CD4-positive, alpha-beta T cell treated with Interleukin-1 beta for 1 hour (primary cell): ENCODE data around the gene ELMOD2.
"Not testable (repeated sequence)": the region's sequence is repeated elsewhere in the genome, so short reads cannot be mapped to it uniquely, and the experiment has no call there.

ENCODE experiments used
- DNase-seq, 2 donors: peaks; one replicate each; pipeline ENCODE4 v3.0.0-alpha.2; 2020 to 2022

ELMOD2 gene

DNA sequence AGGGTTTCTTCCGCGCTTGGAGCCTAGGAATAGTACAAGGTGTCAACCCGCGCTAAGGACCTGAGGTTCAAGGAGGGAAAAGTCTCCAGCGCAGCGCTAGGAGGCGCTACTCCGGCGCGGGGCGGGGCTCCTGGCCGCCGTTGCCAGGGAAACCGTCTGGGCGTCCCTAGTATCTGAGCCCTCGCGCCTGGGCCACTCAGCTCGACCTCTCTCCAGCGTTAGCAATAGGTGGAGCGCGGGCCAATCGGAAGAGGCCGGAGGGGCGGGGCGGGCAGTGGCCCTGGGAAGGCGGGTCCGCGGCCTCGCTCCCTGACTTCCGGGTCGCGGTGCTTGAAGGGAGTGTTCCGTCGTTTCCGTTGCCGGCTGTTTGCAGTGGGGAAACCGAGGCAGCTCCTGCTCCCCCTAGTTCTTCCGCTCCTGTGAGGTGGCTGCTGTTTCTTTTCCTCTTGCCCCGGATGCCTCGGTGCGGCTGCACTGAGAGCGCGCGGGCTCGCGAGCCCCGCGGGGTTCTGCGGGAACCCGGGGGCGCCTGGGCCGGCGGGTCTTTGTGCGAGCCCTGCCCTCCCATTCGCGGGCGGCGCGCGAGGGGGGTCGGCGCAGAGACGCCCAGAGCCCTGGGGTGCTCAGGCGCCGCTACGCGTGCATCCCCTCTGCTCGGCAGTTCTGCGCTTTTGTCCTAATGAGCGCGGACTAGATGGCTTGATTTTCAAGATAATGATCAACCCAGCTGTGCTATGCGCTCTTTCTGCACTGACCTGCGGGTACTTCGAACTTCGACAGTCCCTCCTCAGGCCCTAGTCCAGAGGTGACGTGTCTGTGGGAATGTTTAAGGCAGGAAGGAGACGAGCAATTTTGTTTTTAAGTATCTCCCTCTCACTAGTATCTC, at the start of gene ELMOD2:
ELMOD2 (plus strand) TSS at position 312 of the 886 bp plus-strand sequence. CDS start 1,261 bp downstream, outside the sequence.
- DNase-seq: peak; percentile 97 to 98

DNA sequence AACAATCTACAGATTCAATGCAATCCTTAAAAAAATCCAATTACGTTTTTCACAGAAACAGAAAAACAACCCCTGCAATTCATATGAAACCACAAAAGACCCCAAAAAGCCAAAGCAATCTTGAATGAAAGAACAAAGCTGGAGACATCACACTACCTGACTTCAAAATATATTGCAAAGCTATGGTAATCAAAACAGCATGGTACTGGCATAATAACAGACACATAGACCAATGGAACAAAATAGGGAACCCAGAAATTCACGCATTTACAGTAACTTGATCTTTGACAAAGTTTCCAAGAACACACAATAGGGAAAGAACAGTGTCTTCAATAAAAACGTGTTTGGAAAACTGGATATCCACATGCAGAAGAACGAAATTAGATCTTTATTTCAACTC, 40.5 kb upstream of the ELMOD2 start:
- no peak for DNase-seq

DNA sequence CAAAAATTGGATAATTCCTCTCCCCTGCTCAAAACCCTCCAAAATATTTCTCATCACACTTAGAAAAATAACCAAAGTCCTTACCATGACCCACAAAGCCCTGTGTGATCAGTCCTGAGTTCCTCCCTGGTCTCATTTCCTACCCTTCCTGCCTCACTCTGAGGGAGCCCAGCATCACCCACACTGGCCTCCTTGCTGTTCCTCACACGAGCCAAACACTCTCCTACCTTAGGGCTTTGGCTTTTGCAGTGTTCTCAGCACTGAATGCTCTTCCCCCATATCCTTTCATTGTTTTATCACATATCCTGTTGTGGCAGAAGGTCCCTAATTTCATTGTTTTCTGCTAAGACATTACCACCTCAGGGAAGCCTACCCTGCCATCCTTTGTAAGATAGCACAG, 38.0 kb upstream of the ELMOD2 start:
- no peak for DNase-seq

DNA sequence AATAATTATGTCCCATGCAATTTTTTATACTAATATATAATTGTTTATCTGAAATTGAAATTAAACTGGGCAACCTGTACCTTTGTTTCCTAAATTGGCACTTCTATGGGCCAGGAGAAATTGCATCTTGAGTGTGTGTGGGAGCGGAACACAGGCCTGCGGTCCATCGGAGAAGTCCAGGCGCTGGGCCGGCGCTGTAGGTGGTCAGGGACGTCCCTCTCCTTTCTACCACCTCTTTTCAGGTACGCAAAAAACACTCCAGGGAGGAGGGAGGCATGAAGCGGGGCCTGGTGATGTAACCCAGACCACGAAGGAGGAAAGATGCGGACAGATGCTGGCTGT, 26.6 kb upstream of the ELMOD2 start:
- no peak for DNase-seq

DNA sequence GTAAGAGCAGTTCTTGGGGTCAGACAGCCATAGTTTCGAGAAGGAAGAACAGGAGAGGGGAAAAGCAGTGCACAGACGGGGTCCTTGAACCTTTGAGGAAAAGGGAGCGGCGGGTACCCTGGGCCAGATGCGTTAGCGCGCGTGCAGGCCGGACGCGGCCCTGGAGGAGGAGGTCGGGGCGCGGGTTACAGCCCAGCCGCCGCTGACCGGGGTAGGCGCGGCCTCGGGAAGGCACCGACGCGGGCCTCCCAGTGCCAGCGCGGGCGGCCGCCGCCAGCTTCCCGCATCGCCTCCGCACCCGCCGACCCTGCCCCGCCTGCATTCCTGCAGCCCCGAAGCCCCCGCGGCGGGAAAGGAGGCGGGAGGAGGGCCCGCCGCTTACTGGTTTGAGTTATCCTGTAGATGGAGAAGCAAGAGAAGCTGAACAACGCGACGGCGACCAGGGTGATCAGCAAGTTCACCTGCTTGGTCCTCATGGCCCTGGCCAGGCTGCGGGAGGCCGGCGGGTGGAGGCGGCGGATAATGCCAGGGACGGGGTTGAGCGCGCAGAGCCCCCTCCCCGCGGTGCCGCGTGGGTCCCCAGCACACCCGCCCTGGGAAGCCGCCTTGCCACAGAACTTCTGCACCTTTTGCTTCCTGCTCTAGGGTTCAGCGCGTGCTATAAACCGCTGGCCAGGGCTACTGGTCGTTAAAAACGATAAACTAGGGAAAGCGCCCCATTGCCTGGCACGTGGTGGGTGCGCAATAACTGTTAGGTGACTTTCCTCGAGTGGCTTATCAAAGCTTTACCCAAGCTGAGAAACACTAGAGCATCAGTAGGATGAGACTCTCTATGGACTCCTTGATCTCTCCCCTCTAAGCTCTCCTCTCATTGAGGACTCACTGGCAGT, 26.0 kb upstream of the ELMOD2 start, which contains the start of gene MGAT4D:
MGAT4D (minus strand) TSS at position 547 of the 890 bp plus-strand sequence; CDS start at position 476, 71 bp downstream.
- no peak for DNase-seq

- DNase-seq: no peak
Observed at GRCh38 chr4:140499391-140499790, 24.6 kb upstream of the ELMOD2 start.

- no peak for DNase-seq
Observed at GRCh38 chr4:140504261-140504660, 19.7 kb upstream of the ELMOD2 start.

DNA sequence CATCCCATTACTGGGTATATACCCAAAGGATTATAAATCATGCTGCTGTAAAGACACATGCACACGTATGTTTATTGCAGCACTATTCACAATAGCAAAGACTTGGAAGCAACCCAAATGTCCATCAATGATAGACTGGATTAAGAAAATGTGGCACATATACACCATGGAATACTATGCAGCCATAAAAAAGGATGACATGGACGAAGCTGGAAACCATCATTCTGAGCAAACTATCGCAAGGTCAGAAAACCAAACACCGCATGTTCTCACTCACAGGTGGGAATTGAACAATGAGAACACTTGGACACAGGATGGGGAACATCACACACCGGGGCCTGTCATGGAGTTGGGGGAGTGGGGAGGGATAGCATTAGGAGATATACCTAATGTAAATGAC, 10.2 kb upstream of the ELMOD2 start:
- not testable (repeated sequence) for DNase-seq

DNA sequence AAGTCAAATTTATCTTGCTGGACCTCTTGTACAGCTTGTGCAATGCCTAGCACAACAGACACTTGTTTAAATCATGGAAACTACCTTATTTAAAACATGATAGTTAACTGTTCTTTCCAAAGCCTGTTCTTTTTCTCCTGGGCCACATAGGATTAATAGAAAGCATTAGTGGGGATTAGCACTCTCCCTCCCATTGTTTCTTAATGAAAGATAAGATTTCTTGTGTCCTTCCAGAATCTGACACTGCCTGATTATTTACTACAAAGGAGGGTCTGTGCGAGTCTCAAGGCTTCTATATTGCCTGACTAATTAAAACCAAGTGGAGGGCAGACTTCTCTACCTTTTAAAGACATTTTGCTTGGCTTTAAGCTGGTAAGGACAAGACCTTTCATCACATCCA, 8.5 kb upstream of the ELMOD2 start:
- no peak for DNase-seq

DNA sequence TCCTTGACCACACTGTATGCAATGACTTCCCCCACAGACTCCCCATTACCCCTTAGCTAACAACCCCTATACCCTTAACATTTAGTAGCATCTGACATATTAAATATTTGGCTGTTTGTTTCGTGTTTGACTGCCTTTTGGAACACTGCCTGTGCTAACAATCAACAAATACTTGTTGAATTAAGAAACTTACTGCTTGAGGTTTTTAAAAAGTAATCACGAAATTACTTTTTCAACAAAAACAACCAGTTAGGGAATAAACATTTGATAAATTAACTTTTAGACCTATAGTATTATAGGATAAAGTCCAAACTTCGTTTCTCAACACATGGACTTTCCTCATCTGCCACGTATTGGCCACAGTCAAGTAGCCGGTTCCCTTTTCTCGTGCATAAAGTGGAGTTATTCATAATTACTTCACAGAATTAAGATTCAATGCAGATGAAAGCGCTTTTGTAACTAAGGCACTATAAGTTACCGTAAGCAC, 555 bp upstream of the ELMOD2 start:
- no peak for DNase-seq

- DNase-seq: no peak
Observed at GRCh38 chr4:140529434-140529833, 5.5 kb downstream of the ELMOD2 start.

DNA sequence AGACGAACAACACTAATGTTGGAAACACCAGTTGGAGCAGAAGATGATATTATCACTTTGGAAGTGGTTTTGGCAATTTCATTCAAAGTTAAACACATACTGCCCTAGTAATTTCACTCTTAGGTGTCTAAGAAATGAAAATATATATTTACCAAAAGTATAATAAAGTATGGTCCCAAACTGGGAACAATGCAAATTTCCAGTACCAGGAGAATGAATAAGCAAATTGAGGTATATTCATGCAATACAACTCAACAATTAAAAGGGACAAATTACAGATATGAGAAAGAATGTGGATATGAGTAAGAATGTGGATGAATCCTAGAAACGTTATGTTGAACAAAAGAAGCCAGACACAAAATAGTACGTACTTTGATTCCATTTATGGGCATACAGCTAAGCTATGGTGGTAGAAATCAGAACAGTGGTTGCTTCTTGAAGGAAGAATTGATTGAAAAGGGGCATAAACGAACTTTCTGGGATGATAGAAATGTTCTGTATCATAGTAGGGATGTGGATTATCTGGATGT, 10.0 kb downstream of the ELMOD2 start:
- DNase-seq: no peak

DNA sequence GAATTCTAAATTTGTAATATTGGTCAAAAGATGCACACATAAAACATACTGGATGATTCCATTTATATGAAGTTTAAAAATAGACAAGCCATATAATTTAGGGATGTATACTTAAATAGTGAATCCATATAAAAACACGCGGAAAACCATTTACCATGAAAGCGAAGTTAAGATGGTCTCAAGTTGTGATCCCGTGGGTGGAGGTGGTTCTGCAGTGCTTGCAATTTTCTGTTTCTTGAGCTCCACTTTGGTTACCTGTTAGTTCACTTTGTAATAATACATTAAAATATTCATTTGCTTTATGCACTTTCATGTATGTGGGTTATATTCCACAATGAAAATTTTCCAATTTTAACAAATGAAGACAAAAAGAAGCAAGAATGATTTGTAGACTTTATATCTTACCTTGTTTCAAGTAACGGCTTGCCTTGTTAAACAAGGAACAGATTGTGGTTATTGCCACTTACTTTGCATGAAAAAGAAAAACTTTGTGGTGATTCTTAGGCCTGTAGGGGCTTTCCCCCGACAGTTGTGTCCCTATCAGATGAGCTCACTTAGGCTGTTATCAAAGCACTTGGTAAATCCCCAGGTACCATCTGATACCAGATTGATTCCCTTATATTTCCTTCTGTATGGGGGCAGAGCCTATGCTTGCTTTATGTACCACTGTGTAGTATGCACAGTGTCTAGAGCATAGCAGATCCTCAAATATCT, 32.6 kb downstream of the ELMOD2 start:
- DNase-seq: peak in 1 of 2 donors; percentile 27

DNA sequence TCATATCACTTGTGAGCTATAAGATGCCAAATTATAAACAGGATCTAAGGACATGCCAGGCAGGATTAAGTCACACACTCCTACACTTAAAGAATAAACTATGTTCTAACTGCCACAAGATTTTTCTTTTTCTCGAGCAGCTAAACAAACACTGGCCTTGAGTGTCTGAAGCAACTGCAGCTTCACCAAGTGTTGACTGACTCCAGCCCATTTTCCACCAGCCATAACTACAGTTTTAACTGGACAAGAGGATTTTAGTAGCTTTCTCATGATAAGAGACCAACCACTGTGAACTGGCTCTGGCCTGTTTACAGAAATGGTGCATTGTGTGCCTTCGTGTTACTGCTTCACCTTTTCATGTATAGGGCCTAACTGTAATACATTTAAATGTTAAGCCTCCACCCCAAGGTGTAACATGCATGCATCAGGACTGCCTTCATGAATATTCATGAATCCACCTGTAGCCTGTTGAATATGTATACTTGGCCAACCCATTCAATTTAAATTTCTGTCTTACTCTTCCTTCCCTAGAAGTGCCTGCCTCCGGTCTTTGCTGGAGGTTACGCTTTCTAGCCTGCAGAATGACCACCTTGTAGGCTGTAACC, 34.0 kb downstream of the ELMOD2 start:
- no peak for DNase-seq

- no peak for DNase-seq
Observed at GRCh38 chr4:140559696-140560095, 35.7 kb downstream of the ELMOD2 start.

GRCh38 chr4:140568507-140569306, 44.7 kb downstream of the ELMOD2 start, which contains the start of gene UCP1:
Gene UCP1 (minus strand): TSS chr4:140568961. CDS start chr4:140568729, 232 bp downstream.
- no peak for DNase-seq

- DNase-seq: no peak
Observed at GRCh38 chr4:140569307-140569638, 45.3 kb downstream of the ELMOD2 start.

GRCh38 chr4:140571620-140572019, 47.7 kb downstream of the ELMOD2 start:
- no peak for DNase-seq

GRCh38 chr4:140575489-140575888, 51.5 kb downstream of the ELMOD2 start:
- no peak for DNase-seq

- no peak for DNase-seq
Observed at GRCh38 chr4:140579278-140579677, 55.3 kb downstream of the ELMOD2 start.

DNA sequence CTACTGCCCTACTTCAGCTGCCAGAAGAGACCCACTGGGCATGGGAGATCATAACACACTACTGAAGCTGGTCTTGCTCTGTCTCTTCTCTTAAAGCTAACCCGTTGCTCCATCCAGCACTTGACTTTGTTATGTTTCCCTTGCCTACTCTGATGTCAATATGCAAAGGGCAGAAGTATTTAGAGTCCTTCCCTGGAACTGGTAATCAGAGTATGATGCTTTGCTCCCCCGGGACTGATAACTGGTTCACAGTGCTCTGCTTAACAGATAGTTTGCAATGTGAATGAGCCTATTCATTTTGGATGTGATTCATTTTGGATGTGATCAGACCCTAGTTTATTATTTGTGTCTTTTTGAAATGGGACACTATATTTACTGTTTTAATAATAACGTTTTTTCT, 57.1 kb downstream of the ELMOD2 start:
- DNase-seq: no peak
